Measurements from ENCODE around the gene NECTIN4. TPM values are rescaled to one million over a fixed set of nuclear protein-coding genes. Genes with fewer than 3 reads are reported as not detected.
"Not testable (repeated sequence)": the region's sequence is repeated elsewhere in the genome, so short reads cannot be mapped to it uniquely, and the experiment has no call there.

NECTIN4 gene
- 1 to 10 TPM; 3.0 to 6.1 TPM for total RNA-seq
- long read RNA-seq, partial matches to known transcripts: 2 of 7 reads
- long read RNA-seq, other reads (novel, unspliced or antisense): 2 of 7 reads

DNA sequence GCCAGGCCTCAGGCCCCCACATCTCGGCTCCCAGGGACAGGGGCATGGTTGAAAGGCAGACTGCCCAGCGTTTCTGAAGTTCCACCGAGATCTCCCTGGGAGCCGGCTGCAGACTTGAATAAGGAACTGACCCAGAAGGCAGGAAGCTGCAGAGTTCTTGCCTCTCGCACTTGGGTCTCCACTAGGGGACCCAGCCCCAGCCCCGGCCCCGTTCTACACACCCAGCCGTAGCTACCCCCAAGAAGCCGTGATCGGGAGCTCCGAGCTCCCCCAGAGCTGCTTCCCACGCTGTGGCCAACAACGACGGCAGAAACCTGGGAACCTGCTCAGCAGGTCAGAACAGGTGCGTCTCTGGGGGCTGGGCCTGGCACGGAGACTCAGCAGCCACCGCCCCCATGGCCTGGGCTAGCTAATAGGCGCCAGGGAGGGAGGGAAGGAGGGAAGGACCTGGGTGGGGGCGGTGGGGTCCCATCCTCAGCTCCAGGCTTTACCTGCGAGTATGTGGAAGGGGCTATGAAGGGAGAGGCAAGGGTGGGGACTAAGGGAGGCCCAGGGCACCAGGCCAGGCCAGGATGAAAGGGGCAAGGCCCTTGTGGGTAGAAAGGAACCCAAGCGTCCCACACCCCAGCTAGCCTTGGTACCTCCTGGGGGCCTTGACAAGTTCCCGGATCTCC lies at the start of gene NECTIN4:
Gene NECTIN4 (minus strand): TSS at position 308 of the 674 bp plus-strand sequence. CDS start 262 bp downstream, at position 46.
- intact Hi-C loops (cut with DNase I, micrococcal nuclease): no loop called here
- peak; percentile 79 to 81 for DNase-seq
- peak; percentile 91 for ATAC-seq

GRCh38 chr1:161138431-161138830 lies 49.1 kb upstream of the NECTIN4 start:
- no peak for ATAC-seq
- DNase-seq: no peak
- intact Hi-C loops (cut with DNase I, micrococcal nuclease): no loop called here

- no peak for ATAC-seq
- intact Hi-C loops (cut with DNase I, micrococcal nuclease): no loop called here
- no peak for DNase-seq
Measured at GRCh38 chr1:161137881-161138280, 48.5 kb upstream of the NECTIN4 start.

GRCh38 chr1:161133220-161133740 lies 43.9 kb upstream of the NECTIN4 start:
- intact Hi-C loops (cut with DNase I, micrococcal nuclease): no loop called here
- ATAC-seq (peak; percentile 12), DNase-seq (no peak)

DNA sequence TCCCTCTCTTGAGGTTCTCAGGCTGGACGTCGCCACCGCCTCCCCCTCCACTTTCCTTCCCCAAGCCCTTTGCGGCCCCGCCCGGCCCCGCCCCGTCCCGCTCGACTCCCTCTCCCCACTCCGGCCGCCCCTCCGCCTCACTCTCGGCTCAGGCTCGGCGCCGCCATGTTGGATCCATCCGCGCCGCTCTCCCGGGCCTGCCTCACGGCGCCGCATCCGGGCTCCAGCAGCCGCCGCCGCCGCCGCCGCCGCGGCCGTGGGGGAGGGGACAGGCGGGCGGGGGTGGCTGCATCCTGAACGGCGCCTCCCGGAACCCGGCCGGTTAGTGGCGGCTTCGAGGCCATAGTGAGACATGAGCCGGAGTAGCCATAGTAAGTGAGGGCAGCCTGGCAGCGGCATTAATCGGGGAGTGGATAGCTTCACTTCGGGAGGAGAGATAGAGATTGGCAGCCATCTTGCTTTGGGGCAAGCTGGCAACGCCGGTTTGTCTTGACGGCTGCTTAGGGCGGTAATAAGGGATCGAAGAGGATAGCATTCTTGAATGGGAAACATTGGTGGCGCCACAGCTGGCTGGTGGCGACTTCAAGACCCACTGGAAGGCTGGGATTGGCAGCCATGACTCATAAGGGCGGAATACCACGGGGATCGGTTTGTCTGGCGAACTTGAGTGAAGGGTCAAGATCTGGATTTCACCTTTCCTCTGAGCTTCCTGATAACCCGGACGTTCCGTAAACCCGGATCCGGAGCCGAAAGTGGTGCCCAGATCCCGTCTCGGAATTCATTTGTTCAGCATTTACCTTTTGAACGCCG lies 43.3 kb upstream of the NECTIN4 start, which contains the start of gene DEDD:
Gene DEDD (minus strand): TSS at position 258 of the 810 bp plus-strand sequence. CDS start 8,205 bp downstream, outside the sequence.
- ATAC-seq (peak; percentile 88), DNase-seq (peak; percentile 91 to 96)
- intact Hi-C loops (cut with DNase I, micrococcal nuclease): no loop called here

DNA sequence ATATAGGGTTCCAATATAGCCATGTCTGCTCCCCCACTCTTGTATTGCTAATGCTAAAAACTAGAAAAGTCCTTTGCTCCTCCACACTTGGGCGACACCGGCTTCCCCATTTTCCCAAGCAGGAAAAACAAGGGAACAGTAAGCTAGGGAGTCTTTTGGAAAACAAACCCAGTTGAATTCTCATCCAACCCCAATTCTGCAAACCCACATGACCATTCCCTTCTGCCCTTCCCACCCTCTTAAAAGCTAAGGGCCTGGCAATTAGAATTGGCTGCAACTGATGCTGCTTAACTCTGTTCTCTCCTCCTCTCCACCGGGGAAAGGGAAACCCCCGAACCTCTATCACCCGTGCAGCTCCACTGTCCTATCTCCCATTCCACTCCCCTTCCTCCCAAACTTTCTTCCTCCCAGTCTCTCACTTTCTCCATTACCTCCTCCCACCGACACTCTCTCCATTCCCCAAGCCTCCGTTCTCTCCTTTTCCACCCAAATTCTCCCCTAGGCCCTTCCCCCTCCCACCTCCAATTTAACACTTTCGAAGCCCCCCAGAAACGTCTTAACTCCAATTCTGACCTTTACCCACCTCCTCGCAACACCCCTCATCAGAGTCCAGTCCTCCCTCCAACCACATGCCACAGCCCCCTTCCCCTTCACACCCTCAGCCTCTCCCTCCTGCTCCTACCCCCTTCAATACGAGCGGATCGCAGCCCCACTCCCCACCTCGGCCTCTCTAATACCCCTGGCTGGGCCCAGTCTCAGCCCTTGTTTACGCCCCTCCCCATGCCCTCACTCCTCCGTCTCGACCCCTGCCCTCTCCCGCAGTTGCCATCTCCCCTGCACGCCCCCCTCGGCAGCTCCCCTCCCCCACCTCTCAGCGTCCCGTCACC lies 42.4 kb upstream of the NECTIN4 start:
- DNase-seq: no peak

DNA sequence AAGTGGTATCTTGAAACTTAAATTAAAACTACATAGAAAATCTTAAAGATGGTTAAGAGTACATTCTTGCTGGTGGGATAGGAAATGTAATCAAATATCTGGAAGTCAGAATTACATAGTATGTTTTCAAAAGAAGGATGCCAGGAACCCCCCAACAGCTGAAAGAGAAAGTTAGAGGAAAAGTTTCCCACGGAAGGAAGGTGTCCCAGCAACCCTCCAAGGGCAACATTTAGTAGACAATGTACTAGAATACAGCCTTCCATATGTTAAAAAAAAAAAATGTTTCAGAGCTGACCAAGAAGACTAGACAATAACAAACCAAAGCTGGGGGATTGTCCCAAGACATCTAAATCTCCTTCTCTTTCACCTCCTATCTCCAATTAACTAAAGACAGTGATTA lies 40.9 kb upstream of the NECTIN4 start:
- intact Hi-C loops (cut with DNase I, micrococcal nuclease): no loop called here
- no peak for DNase-seq
- ATAC-seq: no peak

More for the DNA sequence above, 42.4 kb upstream of the NECTIN4 start:
- no peak for ATAC-seq
- intact Hi-C loops (cut with DNase I, micrococcal nuclease): no loop called here

GRCh38 chr1:161128591-161129420 lies 39.4 kb upstream of the NECTIN4 start:
- no peak for DNase-seq
- ATAC-seq: no peak
- intact Hi-C loops (cut with DNase I, micrococcal nuclease): no loop called here

GRCh38 chr1:161127649-161128048 lies 38.3 kb upstream of the NECTIN4 start:
- DNase-seq (no peak), ATAC-seq (no peak)
- intact Hi-C loops (cut with DNase I, micrococcal nuclease): no loop called here

DNA sequence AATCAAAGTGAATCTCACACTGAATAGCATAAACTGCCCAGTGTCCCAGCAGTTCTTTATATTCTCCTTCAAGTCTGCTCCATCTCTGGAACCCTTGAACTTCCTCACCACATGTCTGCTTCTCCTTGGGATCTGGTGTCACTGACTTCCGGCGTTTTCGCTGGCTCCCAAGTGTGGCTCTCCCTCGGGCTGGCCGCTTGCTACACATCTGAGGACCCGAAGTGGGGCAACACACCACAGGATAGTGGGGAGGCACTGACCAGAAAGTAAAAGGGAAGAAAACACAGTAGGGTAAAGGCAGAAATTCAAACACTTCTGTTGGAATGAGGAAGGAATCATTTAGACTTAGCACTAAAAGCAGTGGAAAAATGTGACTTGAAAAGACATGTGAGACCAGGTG lies 33.6 kb upstream of the NECTIN4 start:
- DNase-seq (no peak), ATAC-seq (no peak)
- intact Hi-C loops (cut with DNase I, micrococcal nuclease): no loop called here

- no peak for ATAC-seq
- DNase-seq: no peak
- intact Hi-C loops (cut with DNase I, micrococcal nuclease): no loop called here
Measured at GRCh38 chr1:161121834-161122233, 32.5 kb upstream of the NECTIN4 start.

DNA sequence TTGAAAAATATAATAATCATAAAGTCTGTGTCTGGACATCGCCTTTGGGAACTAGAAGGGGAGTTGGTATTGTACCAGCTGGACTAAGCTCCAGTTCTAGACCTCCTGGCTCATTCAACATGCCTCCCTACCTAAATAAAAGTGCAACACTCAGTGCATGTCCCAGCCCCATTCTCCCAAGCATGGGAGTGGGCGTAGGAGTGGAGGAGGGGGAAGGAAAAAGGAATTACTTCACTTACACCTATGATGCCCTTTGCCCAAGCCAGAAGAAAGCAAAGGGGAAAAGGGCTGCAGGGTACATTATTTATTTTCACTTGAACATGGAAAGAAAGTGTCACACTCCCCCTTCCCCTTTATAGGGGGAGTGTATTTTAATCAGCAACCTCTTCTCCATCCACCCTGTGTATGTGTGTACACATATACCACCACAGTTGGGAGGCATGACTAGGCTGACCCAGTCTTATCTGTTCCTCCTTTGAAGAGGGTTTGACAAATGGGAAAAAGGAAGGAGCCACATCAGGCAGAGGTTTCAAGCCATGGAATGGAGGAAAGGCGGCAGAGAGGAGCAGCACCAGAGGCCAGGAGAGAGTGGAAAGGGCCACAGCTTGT lies 31.8 kb upstream of the NECTIN4 start:
- DNase-seq (no peak), ATAC-seq (no peak)
- intact Hi-C loops (cut with DNase I, micrococcal nuclease): no loop called here

DNA sequence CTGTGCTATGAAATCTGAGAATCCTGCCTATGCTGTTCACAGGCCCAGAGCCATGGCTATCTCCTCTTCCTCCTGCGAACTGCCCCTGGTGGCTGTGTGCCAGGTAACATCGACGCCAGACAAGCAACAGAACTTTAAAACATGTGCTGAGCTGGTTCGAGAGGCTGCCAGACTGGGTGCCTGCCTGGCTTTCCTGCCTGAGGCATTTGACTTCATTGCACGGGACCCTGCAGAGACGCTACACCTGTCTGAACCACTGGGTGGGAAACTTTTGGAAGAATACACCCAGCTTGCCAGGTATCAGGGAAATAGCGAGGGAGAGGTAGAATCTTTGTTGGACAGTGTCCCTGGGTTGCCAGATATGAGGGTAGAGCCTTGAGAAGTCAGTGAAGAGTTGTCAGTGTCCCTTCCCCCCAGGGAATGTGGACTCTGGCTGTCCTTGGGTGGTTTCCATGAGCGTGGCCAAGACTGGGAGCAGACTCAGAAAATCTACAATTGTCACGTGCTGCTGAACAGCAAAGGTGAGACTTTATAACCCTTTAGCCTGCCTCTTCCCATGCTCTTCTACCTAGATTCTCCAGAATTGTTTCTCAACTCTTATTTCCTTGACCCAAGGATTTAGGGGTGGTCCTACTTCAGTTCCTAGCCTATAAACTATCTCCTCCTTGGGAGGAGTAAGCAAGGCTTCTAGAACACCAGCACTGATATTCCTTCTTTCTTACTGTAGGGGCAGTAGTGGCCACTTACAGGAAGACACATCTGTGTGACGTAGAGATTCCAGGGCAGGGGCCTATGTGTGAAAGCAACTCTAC lies 29.9 kb upstream of the NECTIN4 start:
- intact Hi-C loops (cut with DNase I, micrococcal nuclease): no loop called here
- ATAC-seq: peak; percentile 55
- DNase-seq: peak; percentile 50 to 65

GRCh38 chr1:161117759-161118581 lies 28.6 kb upstream of the NECTIN4 start, which contains the start of the genes NIT1 and PFDN2:
NIT1 (plus strand) TSS chr1:161118105; CDS start chr1:161118177, 72 bp downstream.
PFDN2 (minus strand) TSS chr1:161118037; CDS start chr1:161118026, 11 bp downstream.
- peak; percentile 87 to 91 for DNase-seq
- intact Hi-C loops (cut with DNase I, micrococcal nuclease): no loop called here

GRCh38 chr1:161115961-161116360 lies 26.6 kb upstream of the NECTIN4 start:
- ATAC-seq; intact Hi-C loops (cut with DNase I, micrococcal nuclease); DNase-seq: not testable (repeated sequence)

More at GRCh38 chr1:161117759-161118581, 28.6 kb upstream of the NECTIN4 start, which contains the start of the genes NIT1 and PFDN2:
- ATAC-seq: peak; percentile 82
